HG03066 (cell line): Measurements from ENCODE around the gene ARR3.
A peak's percentile ranks its signal among the peaks of the same experiment; 100 is the strongest.
"Not testable (repeated sequence)": the region's sequence is repeated elsewhere in the genome, so short reads cannot be mapped to it uniquely, and the experiment has no call there.

Source experiments
- ATAC-seq: cut with Tn5 transposase; IDR thresholded peaks from one replicate; pipeline ENCODE4 v1.9.1; 2021; ENCODE audit warnings: low read depth; ENCODE audit not compliant: unreplicated experiment

The ARR3 gene

DNA sequence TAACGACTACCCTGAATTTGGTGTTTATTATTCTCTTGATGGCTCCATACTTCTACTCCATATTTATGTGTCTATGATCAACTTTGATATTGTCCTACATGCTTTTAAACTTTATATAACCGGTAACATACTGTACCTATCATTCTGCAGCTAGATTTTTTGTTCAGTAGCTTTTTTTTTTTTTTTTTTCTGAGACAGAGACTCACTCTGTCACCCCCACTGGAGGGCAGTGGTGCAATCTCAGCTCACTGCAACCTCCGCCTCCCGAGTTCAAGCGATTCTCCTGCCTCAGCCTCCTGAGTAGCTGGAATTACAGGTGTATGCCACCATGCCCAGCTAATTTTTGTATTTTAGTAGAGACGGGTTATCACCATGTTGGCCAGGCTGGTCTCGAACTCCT lies 5.9 kb downstream of the ARR3 start:
- ATAC-seq = not testable (repeated sequence)

DNA sequence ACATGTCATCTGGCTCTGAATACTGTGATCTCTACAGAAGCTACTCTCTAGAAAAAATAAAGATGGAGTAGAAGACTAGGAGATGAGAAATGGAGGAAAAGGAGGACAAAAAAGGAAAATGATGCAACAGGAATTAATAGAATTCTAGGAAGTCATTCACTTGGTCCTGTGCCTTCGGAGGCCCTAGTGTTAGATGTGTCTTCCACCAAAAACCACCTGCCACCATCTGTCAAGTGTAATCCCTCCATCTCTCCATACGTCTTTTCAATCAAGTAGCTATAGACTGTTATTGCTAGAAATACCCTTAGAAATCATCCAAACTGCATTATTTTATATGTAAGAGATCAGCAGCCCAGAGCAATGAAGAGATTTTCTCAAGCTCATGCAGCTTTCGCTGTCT lies 10.9 kb downstream of the ARR3 start:
- no peak for ATAC-seq

DNA sequence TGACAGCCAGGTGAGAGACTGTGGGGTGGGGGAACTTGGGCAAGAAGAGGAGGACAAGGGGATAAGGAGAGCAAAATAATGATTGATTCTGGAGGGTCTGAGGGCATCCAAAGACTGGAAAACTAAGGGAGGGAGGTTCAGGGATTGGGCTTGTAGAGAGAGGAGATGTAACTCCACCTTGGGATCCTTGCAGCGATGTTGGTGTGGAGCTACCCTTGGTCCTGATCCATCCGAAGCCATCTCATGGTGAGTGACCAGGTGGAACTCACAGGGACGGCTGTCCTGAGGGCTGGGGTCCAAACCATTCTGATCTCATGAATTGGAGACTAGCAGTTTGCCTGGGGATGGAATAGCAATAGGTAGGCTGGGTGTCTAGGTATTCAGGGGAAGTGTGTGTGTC lies 12.4 kb downstream of the ARR3 start:
- ATAC-seq = no peak

DNA sequence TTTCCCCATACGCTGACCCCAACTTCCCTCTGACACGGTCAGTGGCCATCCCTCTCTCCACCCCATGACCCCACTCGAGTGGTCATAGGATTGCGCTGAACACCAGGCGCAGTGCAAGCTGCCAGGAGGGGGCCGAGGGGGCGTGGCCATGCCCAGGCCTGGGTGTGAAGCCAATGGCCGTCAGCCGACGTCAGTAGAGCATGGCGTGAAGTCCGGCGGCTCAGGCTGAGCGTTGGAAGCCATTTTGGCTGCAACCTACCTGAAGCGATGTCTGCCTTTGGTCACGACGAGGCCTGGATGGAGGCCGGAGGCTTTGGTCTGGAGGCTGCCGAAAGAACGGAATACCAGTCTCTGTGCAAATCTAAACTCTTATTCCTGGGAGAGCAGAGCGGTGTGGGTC lies 13.8 kb downstream of the ARR3 start, which contains the start of gene RAB41:
Gene RAB41, plus strand, starts transcription at position 222 of the 400 bp plus-strand sequence. Its CDS starts 46 bp downstream, at position 268.
- no peak for ATAC-seq

DNA sequence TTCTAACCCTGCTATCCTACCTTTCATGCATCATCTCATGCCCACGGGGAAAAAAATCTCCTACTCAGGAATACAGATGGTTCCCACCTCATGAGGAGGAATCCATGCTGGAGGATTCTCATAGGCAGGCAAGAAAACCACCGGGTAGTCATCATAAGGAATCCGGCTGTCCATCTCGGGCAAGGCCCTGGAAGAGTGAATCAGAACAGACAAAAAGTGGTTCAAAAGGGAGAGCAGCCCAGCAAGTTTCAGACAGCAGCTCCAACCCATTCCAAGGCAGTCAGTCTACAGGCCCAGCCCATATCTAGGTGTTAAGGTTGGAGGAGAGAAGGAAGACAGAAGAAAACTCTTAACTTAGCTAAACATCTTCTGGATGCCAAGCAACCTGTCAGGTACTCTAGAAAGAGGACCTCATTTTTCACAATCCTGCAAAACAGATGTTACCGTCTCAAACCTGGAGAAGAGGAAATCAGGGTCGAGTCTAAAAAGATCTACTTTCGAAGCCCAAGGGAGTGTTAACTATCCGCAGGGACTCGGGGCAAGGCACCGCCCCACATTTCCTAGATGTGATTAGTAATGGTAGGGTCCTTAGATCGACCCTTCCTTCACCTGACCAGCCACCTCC lies 21.1 kb downstream of the ARR3 start:
- no peak for ATAC-seq

DNA sequence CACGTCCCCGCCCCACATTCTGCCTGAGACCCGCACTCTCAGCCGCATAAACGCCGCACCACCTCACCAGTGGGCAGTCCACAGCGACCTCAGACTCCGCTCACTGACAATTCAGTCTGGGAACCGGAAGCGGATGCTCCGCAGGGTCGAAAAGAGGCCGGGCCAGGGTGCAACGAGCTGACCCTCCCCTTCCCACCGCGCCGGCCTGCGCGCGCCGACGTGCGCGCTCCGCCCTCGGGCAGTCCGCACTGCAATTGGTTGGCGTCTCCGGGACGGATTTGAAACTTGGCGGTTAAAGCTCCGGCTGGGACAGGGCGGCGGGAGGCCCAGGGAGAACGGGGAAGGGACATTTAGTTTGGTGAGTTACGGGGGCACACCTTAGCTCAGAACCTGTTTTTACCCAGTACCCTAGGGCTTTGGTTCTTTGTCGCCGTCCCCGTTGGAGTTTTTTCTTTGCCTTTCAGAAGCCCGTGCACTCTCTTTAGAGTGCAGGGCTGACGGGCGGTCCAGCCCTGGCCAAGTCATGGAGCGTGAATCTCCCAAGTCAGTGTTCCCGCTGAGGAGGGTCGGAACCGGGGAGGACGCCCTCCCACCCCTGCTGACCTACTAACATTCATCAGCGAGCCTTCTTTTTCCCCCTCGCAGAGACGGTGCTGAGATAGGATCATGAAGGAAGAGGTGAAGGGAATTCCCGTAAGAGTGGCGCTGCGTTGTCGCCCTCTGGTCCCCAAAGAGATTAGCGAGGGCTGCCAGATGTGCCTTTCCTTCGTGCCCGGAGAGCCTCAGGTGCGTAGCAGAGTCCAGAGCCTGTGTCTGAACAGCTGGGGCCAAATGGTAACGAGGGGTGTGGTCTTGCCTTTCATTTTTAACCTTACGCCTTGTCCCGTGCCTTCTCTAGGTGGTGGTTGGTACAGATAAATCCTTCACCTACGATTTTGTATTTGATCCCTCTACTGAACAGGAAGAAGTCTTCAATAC lies 21.9 kb downstream of the ARR3 start, which contains the start of the genes KIF4A and PDZD11:
Gene KIF4A, plus strand, starts transcription at position 312 of the 978 bp plus-strand sequence. Its CDS starts 355 bp downstream, at position 667.
Gene PDZD11, minus strand, starts transcription at position 135 of the 978 bp plus-strand sequence. CDS start 586 bp downstream, outside the sequence.
- ATAC-seq = peak; percentile 98

DNA sequence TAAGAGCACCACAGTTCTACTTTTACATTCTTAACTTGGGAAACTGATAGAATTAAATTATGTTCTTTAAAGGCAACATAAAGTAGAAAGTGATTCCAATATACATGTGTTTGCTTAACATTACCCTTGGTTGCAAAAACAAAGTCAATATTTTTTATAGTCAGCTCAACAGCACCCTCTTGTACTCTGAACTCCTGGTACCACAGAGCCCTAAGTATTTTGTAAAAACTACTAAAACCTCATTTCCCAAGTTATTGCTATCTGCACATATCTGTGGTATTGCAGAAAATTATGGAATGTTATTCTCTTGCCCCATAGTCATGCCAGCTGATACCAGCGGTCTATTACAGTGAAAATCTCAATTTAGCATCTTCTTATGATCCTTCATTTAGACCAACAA lies 24.7 kb downstream of the ARR3 start:
- ATAC-seq = no peak

DNA sequence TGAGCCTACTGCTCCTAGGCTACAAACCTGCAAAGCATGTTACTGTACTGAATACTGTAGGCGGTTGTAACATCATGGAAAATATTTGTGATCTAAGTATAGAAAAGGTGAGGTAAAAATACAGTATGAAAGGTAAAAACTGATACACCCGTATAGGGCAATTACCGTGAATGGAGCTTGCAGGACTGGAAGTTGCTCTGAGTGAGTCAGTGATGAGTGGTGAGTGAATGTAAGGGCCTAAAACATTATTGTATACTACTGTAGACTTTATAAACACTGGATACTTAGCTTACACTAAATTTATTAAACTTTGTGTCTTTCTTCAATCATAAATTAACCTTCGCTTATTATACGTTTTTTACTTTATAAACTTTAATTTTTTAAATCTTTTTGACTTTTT lies 25.5 kb downstream of the ARR3 start:
- no peak for ATAC-seq

DNA sequence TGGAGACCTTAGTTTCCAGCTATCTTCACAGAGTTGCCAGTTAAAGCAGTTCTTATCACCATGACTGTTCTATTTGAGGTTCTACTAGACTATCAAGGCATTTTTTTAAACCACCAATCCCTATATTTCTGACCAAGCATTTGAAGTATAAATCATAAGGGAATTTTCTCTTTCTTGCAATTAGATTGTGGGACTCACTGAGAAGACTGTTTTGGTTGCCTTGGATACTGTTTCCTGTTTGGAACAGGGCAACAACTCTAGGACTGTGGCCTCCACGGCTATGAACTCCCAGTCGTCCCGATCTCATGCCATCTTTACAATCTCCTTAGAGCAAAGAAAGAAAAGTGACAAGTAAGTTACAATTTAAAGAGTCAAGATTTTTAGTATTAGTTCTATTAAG lies 33.6 kb downstream of the ARR3 start:
- no peak for ATAC-seq

DNA sequence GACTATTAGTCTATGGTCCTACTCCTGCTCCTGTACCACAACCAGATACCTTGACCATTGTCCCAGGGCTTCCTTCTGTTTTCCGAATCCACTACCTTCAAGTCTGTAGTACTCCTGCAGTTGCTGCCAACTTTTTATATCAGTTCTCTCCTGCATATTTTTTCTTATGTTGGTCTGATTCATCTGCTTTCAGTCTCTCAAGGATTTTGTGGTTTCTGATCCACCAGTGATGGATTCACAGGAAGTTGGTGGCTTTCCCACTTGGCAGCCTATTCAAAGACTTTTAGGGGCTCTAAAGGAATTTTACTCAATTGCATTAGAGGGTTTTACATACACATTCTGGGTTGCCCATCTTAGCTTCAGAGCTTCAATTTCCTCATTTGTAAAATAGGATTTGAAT lies 45.4 kb downstream of the ARR3 start:
- no peak for ATAC-seq

DNA sequence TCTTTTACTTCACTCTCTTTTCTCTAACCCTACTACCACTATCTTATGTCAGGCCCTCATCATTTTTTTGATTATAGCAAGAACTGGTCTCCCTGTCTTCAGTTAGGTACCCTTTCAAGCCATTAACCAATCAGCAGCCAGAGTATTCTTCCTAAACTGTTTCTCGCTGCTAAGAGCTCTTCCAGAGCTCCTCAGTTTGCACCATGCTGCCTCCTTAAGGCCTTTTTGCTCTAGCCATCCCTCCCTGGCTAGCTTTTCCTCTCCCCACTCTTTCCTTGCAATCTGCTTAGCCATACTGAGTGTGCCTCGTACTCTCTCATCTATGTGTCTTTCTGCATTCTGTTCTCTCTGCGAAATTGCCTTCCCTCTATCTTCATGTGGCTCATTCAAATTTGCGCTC lies 54.6 kb downstream of the ARR3 start:
- ATAC-seq = no peak

DNA sequence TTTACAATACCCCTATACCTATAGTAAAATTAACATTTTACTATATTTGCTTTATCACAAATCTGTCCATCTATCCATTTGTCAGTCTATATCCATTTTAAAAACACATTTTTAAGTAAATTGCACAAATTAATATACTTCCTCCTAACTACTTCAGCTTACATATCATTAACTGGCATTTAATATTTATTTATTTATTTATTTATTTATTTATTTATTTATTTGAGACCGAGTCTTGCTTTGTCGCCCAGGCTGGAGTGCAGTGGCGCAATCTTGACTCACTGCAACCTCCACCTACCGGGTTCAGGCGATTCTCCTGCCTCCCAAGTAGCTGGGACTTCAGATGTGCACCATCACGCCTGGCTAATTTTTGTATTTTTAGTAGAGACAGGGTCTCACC lies 55.5 kb downstream of the ARR3 start:
- ATAC-seq = not testable (repeated sequence)

DNA sequence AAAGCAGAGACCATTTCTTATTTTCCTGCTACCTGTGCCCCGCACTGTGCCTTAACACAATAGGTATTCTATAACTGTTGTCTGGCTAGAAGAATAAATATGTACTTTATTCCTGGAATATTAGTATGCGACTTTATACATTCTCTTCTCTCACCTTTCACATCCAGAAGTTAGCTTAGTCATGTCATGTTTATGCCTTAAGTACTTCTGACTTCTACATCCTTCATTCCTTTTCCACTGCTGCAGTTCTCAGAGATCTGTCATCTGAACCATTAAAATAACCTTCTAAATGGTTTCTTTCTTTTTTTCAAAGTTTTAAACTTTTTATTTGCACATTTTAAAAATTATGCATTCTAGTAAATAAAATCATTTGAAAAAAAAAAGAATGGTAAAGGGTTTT lies 56.2 kb downstream of the ARR3 start:
- ATAC-seq = no peak

DNA sequence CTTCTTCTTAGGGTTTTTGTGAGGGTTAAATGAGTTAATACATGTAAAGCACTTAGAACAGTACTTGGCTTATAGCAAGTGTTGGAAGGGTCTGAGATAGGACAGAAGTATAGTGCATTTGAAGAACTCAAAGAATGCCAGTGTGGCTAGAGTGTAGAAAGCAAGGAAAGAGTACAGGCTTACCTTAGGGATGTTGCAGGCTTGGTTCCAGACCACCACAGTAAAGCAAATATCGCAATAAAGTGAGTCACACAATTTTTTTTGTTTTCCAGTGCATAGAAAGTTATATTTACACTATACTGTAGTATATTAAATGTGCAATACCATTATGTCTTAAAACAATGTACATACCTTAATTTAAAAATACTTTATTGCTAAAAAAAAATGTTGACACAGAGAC lies 63.0 kb downstream of the ARR3 start:
- ATAC-seq = no peak
